ENCODE measurements around the gene GPX5.
"Not testable (repeated sequence)": the region's sequence is repeated elsewhere in the genome, so short reads cannot be mapped to it uniquely, and the experiment has no call there.

GPX5 gene

GRCh38 chr6:28505733-28506132 is 19.9 kb upstream of the GPX5 start:
- no peaks in the 10 kb centered on the region for H3K36me3 ChIP-seq (replicated peaks; ENCODE audit: insufficient read depth, low read length)
- H3K27me3 ChIP-seq (replicated peaks; ENCODE audit: insufficient read depth, low read length) = no peaks in the 10 kb centered on the region
- no peak for DNase-seq
- no peaks in the 10 kb centered on the region for H3K9me3 ChIP-seq (replicated peaks; ENCODE audit: insufficient read depth, low read length)
- no peaks in the 10 kb centered on the region for H3K4me1 ChIP-seq (ENCODE audit: low read length)
- no peak overlapping the region for H3K27ac ChIP-seq (ENCODE audit: low read length)
- H3F3A ChIP-seq (ENCODE audit: insufficient read depth, low read length) = no peaks in the 10 kb centered on the region
- H4K20me1 ChIP-seq (ENCODE audit: insufficient read depth, low read length) = no peaks in the 10 kb centered on the region
- H2AFZ ChIP-seq (ENCODE audit: low read length) = no peak overlapping the region
- no peak overlapping the region for H3K4me2 ChIP-seq (ENCODE audit: low read depth, low read length)
- no peaks in the 10 kb centered on the region for H3K9me2 ChIP-seq (replicated peaks; ENCODE audit: insufficient read depth, low read length)
- no peaks in the 10 kb centered on the region for H3K79me2 ChIP-seq (ENCODE audit: low read length)
- no peak overlapping the region for H3K4me3 ChIP-seq (ENCODE audit: low read length)
- no peak overlapping the region for H3K9ac ChIP-seq (ENCODE audit: low read length)
- TF ChIP-seq EZH2 (optimal IDR thresholded peaks at IDR 0.05; ENCODE audit: low read depth, low read length) (no peak), CTCF (IDR thresholded peaks at IDR 0.05; ENCODE audit: low read length) (no peak), EZH2phosphoT487 (IDR thresholded peaks at IDR 0.05; ENCODE audit: low read length) (no peak)

GRCh38 chr6:28506807-28507475 is 18.7 kb upstream of the GPX5 start:
- TF ChIP-seq EZH2 (optimal IDR thresholded peaks at IDR 0.05; ENCODE audit: low read depth, low read length) (no peak), EZH2phosphoT487 (IDR thresholded peaks at IDR 0.05; ENCODE audit: low read length) (no peak), CTCF (IDR thresholded peaks at IDR 0.05; ENCODE audit: low read length) (no peak)
- DNase-seq = no peak

DNA sequence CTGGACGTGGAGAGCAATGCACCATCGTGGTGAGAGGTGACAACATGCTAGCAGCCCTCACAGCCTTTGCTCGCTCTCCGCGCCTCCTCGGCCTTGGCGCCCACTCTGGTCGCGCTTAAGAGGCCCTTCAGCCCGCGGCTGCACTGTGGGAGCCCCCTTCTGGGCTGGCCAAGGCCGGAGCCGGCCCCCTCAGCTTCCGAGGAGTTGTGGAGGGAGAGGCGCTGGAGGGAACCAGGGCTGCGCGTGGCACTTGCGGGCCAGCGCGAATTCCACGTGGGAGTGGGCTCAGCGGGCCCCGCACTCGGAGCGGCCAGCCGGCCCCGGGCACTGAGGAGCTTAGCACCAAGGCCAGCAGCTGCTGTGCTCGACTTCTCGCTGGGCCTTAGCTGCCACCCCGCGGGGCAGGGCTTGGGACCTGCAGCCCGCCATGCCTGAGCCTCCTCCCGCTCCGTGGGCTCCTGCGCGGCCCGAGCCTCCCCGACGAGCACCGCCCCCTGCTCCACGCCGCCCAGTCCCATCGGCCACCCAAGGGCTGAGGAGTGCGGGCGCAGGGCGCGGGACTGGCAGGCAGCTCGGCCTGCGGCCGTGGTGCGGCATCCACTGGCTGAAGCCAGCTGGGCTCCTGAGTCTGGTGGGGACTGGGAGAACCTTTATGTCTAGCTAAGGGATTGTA is 13.9 kb upstream of the GPX5 start:
- no peak for TF ChIP-seq EZH2 (optimal IDR thresholded peaks at IDR 0.05; ENCODE audit: low read depth, low read length)
- TF ChIP-seq EZH2phosphoT487 (IDR thresholded peaks at IDR 0.05; ENCODE audit: low read length) = no peak
- no peak for TF ChIP-seq CTCF (IDR thresholded peaks at IDR 0.05; ENCODE audit: low read length)
- no peaks in the 10 kb centered on the region for H4K20me1 ChIP-seq (ENCODE audit: insufficient read depth, low read length)
- no peaks in the 10 kb centered on the region for H3K9me2 ChIP-seq (replicated peaks; ENCODE audit: insufficient read depth, low read length)
- H3F3A ChIP-seq (ENCODE audit: insufficient read depth, low read length) = no peaks in the 10 kb centered on the region
- no peaks in the 10 kb centered on the region for H3K4me1 ChIP-seq (ENCODE audit: low read length)
- H3K27ac ChIP-seq (ENCODE audit: low read length) = no peak overlapping the region
- no peaks in the 10 kb centered on the region for H3K36me3 ChIP-seq (replicated peaks; ENCODE audit: insufficient read depth, low read length)
- H3K4me3 ChIP-seq (ENCODE audit: low read length) = no peak overlapping the region
- H3K79me2 ChIP-seq (ENCODE audit: low read length) = no peaks in the 10 kb centered on the region
- H3K27me3 ChIP-seq (replicated peaks; ENCODE audit: insufficient read depth, low read length) = no peaks in the 10 kb centered on the region
- no peaks in the 10 kb centered on the region for H3K9me3 ChIP-seq (replicated peaks; ENCODE audit: insufficient read depth, low read length)
- H3K9ac ChIP-seq (ENCODE audit: low read length) = no peak overlapping the region
- DNase-seq = no peak
- H3K4me2 ChIP-seq (ENCODE audit: low read depth, low read length) = no peak overlapping the region
- H2AFZ ChIP-seq (ENCODE audit: low read length) = no peak overlapping the region

More at GRCh38 chr6:28506807-28507475, 18.7 kb upstream of the GPX5 start:
- no peak overlapping the region for H3K4me3 ChIP-seq (ENCODE audit: low read length)
- no peak overlapping the region for H3K9ac ChIP-seq (ENCODE audit: low read length)
- H2AFZ ChIP-seq (ENCODE audit: low read length) = no peak overlapping the region
- H3K36me3 ChIP-seq (replicated peaks; ENCODE audit: insufficient read depth, low read length) = no peaks in the 10 kb centered on the region
- no peaks in the 10 kb centered on the region for H3K4me1 ChIP-seq (ENCODE audit: low read length)
- H3F3A ChIP-seq (ENCODE audit: insufficient read depth, low read length) = no peaks in the 10 kb centered on the region
- H3K79me2 ChIP-seq (ENCODE audit: low read length) = no peaks in the 10 kb centered on the region
- H3K27me3 ChIP-seq (replicated peaks; ENCODE audit: insufficient read depth, low read length) = no peaks in the 10 kb centered on the region
- H3K27ac ChIP-seq (ENCODE audit: low read length) = no peak overlapping the region
- no peaks in the 10 kb centered on the region for H4K20me1 ChIP-seq (ENCODE audit: insufficient read depth, low read length)
- no peak overlapping the region for H3K4me2 ChIP-seq (ENCODE audit: low read depth, low read length)
- H3K9me2 ChIP-seq (replicated peaks; ENCODE audit: insufficient read depth, low read length) = no peaks in the 10 kb centered on the region
- H3K9me3 ChIP-seq (replicated peaks; ENCODE audit: insufficient read depth, low read length) = no peaks in the 10 kb centered on the region

DNA sequence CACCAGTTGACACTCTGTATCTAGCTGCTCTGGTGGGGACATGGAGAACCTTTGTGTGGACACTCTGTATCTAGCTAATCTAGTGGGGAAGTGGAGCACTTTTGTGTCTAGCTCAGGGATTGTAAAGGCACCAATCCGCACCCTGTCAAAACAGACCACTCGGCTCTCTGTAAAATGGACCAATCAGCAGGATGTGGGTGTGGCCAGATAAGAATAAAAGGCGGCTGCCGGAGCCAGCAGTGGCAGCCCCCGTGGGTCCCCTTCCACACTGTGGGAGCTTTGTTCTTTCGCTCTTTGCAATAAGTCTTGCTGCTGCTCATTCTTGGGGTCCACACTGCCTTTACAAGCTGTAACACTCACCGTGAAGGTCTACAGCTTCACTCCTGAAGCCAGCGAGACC is 13.3 kb upstream of the GPX5 start:
- not testable (repeated sequence) for H3K4me3 ChIP-seq (ENCODE audit: low read length); H3K27me3 ChIP-seq (replicated peaks; ENCODE audit: insufficient read depth, low read length); H3K9me2 ChIP-seq (replicated peaks; ENCODE audit: insufficient read depth, low read length); H3F3A ChIP-seq (ENCODE audit: insufficient read depth, low read length); H3K27ac ChIP-seq (ENCODE audit: low read length); H4K20me1 ChIP-seq (ENCODE audit: insufficient read depth, low read length); H2AFZ ChIP-seq (ENCODE audit: low read length); H3K4me1 ChIP-seq (ENCODE audit: low read length); H3K36me3 ChIP-seq (replicated peaks; ENCODE audit: insufficient read depth, low read length); H3K4me2 ChIP-seq (ENCODE audit: low read depth, low read length); H3K9me3 ChIP-seq (replicated peaks; ENCODE audit: insufficient read depth, low read length); H3K79me2 ChIP-seq (ENCODE audit: low read length); DNase-seq; H3K9ac ChIP-seq (ENCODE audit: low read length)

Data from MM.1S (cell line).